T-helper 1 cell treated with Interleukin-12 subunit alpha and Interleukin-12 subunit beta and Interleukin-4 antibody, amounts not matched to agents 30 μg/mL and 1 μg/mL, for 36 hours (primary cell): ENCODE results near the gene GUCA1A.

Experiments used
- H3K27ac Mint-ChIP-seq: one replicate; pipeline ENCODE4 v1.8.0; 2021; ENCODE audit warnings: mild to moderate bottlenecking, mixed read lengths
- H3K27me3 Mint-ChIP-seq: one replicate; pipeline ENCODE4 v1.8.0; 2021; ENCODE audit warnings: low read depth, mixed read lengths
- H3K36me3 Mint-ChIP-seq: one replicate; pipeline ENCODE4 v1.8.0; 2021; ENCODE audit warnings: low read depth, mixed read lengths
- H3K4me1 Mint-ChIP-seq: one replicate; pipeline ENCODE4 v1.8.0; 2021; ENCODE audit warnings: low read depth, mixed read lengths
- H3K4me3 Mint-ChIP-seq: one replicate; pipeline ENCODE4 v1.8.0; 2021; ENCODE audit warnings: mild to moderate bottlenecking, moderate library complexity, mixed read lengths
- H3K9me3 Mint-ChIP-seq: one replicate; pipeline ENCODE4 v1.8.0; 2021; ENCODE audit warnings: mixed read lengths

GUCA1A gene

DNA sequence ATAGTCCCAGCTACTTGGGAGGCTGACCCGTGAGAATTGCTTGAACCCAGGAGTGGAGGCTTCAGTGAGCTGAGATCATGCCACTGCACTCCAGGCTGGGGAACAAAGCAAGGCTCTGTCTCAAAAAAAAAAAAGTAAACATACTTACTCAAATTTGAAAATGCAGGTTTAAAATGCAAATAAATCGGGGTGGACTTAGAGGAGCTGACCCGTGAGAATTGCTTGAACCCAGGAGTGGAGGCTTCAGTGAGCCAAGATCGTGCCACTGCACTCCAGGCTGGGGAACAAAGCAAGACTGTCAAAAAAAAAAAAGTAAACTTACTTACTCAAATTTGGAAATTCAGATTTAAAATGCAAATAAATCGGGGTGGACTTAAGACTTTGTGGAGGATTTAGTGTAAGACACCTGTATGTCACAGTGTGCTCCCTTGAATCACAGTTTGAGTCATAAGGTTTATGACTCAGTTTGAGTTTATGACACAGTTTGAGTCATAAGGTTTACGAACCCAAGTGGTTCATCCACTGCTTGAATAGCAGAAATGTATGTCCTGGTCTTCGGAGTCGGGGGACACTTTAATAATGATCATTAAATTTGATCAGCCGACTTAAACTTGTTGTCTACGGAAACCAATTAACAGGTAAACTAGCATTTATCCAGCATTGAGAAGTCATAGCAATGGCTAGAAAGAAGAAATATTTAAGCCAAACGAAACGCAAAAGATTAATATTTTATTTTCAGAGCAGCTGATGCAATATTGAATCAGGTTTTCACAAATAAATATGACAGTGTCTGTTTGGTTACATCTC, 51.3 kb downstream of the GUCA1A start:
- H3K27ac Mint-ChIP-seq = peak overlapping the region; percentile 65
- no peaks in the 10 kb centered on the region for H3K9me3 Mint-ChIP-seq
- H3K27me3 Mint-ChIP-seq = no peaks in the 10 kb centered on the region
- H3K4me3 Mint-ChIP-seq = no peak overlapping the region
- H3K4me1 Mint-ChIP-seq = peaks cover 8% of the 10 kb centered on the region
- H3K36me3 Mint-ChIP-seq = peaks cover 14% of the 10 kb centered on the region

DNA sequence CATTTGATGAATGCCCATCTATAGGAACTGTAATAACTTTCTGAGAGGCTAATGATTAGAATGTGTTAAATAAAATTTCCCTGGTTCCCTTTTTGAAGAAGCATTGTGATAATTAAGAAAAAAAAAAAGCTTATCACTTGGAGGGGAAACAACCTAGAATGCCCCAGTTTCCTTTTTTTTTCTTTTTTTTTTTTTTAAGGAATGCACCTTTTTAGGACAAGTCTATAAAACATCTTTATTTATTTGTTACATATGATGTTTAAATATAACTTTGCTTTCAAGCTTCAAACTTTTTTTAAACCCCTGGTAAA, 51.8 kb downstream of the GUCA1A start:
- peaks cover 8% of the 10 kb centered on the region for H3K4me1 Mint-ChIP-seq
- H3K36me3 Mint-ChIP-seq = peaks cover 16% of the 10 kb centered on the region
- no peaks in the 10 kb centered on the region for H3K9me3 Mint-ChIP-seq
- H3K27me3 Mint-ChIP-seq = no peaks in the 10 kb centered on the region
- no peak overlapping the region for H3K27ac Mint-ChIP-seq
- no peak overlapping the region for H3K4me3 Mint-ChIP-seq

DNA sequence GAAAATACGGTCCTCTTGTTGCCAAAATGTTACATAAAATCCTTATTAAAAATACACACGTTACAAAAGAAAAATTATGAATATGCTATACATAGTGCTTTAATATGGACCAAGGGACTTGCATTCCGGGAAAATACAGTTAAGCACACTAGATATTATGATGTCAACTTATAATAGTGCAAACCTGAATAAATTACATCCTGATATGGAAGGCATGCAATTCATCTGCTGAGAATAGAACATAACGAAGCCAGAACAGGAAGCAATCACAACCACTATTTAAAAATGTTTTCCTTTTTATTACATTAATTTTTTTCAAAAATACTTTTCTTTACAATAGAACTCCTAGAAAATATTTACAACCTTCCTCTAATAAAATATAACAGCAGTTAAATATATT, 52.3 kb downstream of the GUCA1A start:
- peaks cover 8% of the 10 kb centered on the region for H3K4me1 Mint-ChIP-seq
- no peaks in the 10 kb centered on the region for H3K27me3 Mint-ChIP-seq
- no peak overlapping the region for H3K4me3 Mint-ChIP-seq
- H3K27ac Mint-ChIP-seq = no peak overlapping the region
- H3K9me3 Mint-ChIP-seq = no peaks in the 10 kb centered on the region
- H3K36me3 Mint-ChIP-seq = peaks cover 17% of the 10 kb centered on the region

DNA sequence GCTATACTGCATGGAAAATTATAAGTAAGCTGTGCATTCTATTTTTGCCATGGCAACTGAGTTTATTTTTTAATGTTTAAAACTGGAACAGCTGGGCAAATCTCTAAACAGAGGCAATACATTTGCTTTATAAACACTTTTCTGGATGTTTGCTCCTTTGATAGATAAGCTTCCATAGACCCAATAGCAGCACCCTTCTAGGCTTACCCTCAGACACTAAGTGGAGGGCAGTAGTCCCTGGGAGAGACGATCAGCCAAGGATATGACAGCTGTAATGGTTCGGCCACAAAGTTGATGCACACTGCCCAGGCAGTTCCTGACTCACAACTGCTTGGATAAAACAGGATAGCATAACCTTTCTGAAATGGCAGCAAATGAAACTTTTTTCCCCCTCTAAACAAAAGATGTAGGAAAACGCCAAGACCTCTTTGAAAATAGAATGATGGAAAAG, 53.0 kb downstream of the GUCA1A start:
- Mint-ChIP-seq H3K27ac (no peak overlapping the region), H3K4me3 (no peak overlapping the region), H3K9me3 (no peaks in the 10 kb centered on the region), H3K27me3 (no peaks in the 10 kb centered on the region), H3K4me1 (peaks cover 7% of the 10 kb centered on the region), H3K36me3 (peaks cover 18% of the 10 kb centered on the region)

DNA sequence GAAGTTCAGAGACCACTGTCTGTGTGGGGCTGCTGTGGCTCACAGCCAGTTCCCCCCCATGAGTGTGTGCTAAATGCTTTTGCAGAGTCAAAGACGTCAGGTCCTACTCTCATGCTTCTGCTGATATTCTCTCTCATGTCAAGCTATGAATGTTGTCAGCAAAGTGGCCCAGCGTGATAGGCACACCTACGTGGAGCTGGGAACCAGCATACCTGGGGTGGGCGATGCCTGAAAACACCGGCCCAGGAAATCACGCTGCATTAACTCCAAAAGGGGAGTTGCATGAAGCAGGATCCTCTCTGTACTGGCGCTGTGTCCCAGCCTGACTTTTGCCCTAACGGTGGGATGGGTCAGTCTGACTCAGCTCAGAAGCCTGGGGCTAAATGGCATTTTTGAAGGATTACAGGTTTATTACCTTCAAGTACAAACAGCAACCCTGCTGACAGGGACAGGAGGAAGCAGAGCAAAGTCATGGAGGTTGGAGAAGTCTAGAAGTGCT, 53.5 kb downstream of the GUCA1A start:
- Mint-ChIP-seq H3K9me3 (no peaks in the 10 kb centered on the region), H3K36me3 (peaks cover 18% of the 10 kb centered on the region), H3K4me1 (peaks cover 7% of the 10 kb centered on the region), H3K27me3 (no peaks in the 10 kb centered on the region), H3K4me3 (no peak overlapping the region), H3K27ac (no peak overlapping the region)

DNA sequence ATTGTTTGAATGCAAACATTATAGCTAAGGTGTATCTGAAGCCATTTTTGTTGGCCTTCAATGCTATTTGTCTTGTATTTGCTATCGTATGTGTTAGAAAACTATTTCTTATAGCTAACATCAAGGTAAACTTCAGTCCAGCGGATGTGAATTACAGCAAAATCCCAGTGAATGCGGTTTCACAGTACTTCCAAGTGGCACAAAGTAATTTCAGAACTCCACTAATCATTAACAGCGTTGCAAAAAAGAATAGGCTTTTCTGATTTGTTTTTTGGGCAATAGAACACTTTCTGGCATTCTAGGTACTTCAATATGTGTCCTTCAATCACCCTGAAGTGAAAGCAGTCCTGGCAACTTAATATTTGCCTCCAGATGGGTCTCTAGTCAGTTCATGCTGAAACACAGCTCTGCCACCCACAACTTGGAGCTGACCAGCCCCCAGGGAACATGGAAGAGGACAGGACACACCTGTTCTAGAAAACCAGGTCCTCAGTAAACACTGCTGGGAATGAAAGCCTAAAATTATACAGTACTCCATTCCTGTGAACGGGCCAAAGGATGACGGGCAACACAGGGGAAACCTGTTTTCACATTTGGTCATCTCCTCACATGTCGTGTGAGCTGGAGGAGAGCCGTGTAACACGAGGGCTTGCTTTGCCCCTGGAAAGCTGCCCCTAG, 54.1 kb downstream of the GUCA1A start:
- Mint-ChIP-seq H3K36me3 (peaks cover 21% of the 10 kb centered on the region), H3K27me3 (no peaks in the 10 kb centered on the region), H3K4me1 (peaks cover 7% of the 10 kb centered on the region), H3K27ac (no peak overlapping the region), H3K4me3 (no peak overlapping the region), H3K9me3 (no peaks in the 10 kb centered on the region)

DNA sequence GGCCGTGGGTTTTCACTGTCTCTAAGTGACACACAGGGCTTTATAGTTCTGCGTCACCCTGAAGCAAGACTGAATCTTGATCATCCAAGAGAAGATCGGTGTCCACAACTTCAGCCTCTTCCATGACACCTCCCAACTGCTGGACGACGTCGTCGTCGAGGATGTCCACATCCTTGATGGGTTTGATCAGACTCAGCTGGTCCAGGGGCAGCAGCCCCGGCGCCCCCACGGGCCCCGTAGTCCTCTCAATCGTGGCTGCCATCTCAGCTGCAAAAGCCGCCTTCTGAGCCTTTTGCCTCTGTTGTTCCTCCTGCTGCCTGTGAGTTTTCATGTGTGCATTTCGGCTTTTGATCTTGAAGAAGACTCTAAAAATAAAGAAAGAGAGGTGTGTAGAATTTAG, 55.1 kb downstream of the GUCA1A start:
- Mint-ChIP-seq H3K36me3 (peaks cover 25% of the 10 kb centered on the region), H3K27me3 (no peaks in the 10 kb centered on the region), H3K4me3 (no peak overlapping the region), H3K4me1 (peaks cover 7% of the 10 kb centered on the region), H3K9me3 (no peaks in the 10 kb centered on the region), H3K27ac (no peak overlapping the region)
